H9 (cell line): Measurements from ENCODE around the gene TOM1L2. TPM values are rescaled to one million over a fixed set of nuclear protein-coding genes. Genes with fewer than 3 reads are reported as not detected.

Experiments used
- DNase-seq: peaks from one replicate; pipeline ENCODE4 v3.0.0-alpha.2; 2017
- H2AFZ ChIP-seq: one replicate; pipeline ENCODE4 v1.6.1; 2013; ENCODE audit warnings: mild to moderate bottlenecking, low read length, control low read depth, moderate library complexity
- H2AK5ac ChIP-seq: 2 replicates; pipeline ENCODE4 v1.6.1; 2013; ENCODE audit warnings: low read length, control low read depth, mixed read lengths; ENCODE audit not compliant: insufficient read length
- H2BK120ac ChIP-seq: one replicate; pipeline ENCODE4 v1.6.1; 2013; ENCODE audit warnings: low read depth, mild to moderate bottlenecking, low read length, control low read depth, inconsistent platforms; ENCODE audit not compliant: poor library complexity, severe bottlenecking
- H2BK12ac ChIP-seq: 2 replicates; pipeline ENCODE4 v1.6.1; 2013; ENCODE audit warnings: low read length, control low read depth, mixed read lengths, low read depth; ENCODE audit not compliant: insufficient read length
- H2BK15ac ChIP-seq: 2 replicates; pipeline ENCODE4 v1.6.1; 2013; ENCODE audit warnings: low read depth, low read length, control low read depth
- H2BK20ac ChIP-seq: one replicate; pipeline ENCODE4 v1.6.1; 2013; ENCODE audit warnings: low read depth, mild to moderate bottlenecking, low read length, control low read depth, inconsistent platforms; ENCODE audit not compliant: poor library complexity, severe bottlenecking
- H2BK5ac ChIP-seq: 2 replicates; pipeline ENCODE4 v1.6.1; 2013; ENCODE audit warnings: low read length, control low read depth, mixed read lengths; ENCODE audit not compliant: insufficient read length
- H3K14ac ChIP-seq: 2 replicates; pipeline ENCODE4 v1.6.1; 2013; ENCODE audit warnings: low read length, control low read depth; ENCODE audit not compliant: insufficient read depth
- H3K18ac ChIP-seq: 2 replicates; pipeline ENCODE4 v1.6.1; 2013; ENCODE audit warnings: low read depth, mild to moderate bottlenecking, mixed read lengths, low read length, control low read depth; ENCODE audit not compliant: insufficient read length
- H3K23ac ChIP-seq: 2 replicates; pipeline ENCODE4 v1.6.1; 2013; ENCODE audit warnings: low read length, control low read depth, mixed read lengths, low read depth; ENCODE audit not compliant: insufficient read length
- H3K23me2 ChIP-seq: 2 replicates; pipeline ENCODE4 v1.6.1; 2013; ENCODE audit warnings: low read depth, mild to moderate bottlenecking, mixed read lengths, low read length, control low read depth; ENCODE audit not compliant: insufficient read length, poor library complexity, severe bottlenecking
- H3K27ac ChIP-seq: 2 replicates; pipeline ENCODE4 v1.5.1; 2013; ENCODE audit warnings: low read length, control low read depth, mixed read lengths, low read depth; ENCODE audit not compliant: insufficient read length
- H3K27me3 ChIP-seq: 2 replicates; pipeline ENCODE4 v1.6.1; 2013; ENCODE audit warnings: low read length, control low read depth, inconsistent platforms; ENCODE audit not compliant: insufficient read depth
- H3K4ac ChIP-seq: 2 replicates; pipeline ENCODE4 v1.6.1; 2013; ENCODE audit warnings: low read depth, mild to moderate bottlenecking, control low read depth, inconsistent platforms, low read length, moderate library complexity
- H3K4me1 ChIP-seq: 2 replicates; pipeline ENCODE4 v1.6.1; 2013; ENCODE audit warnings: low read length, control low read depth, inconsistent platforms; ENCODE audit not compliant: insufficient read depth
- H3K4me2 ChIP-seq: 2 replicates; pipeline ENCODE4 v1.6.1; 2013; ENCODE audit warnings: low read length, control low read depth, mixed read lengths; ENCODE audit not compliant: insufficient read length, insufficient read depth
- H3K56ac ChIP-seq: 2 replicates; pipeline ENCODE4 v1.6.1; 2013; ENCODE audit warnings: low read depth, mild to moderate bottlenecking, mixed read lengths, low read length, control low read depth; ENCODE audit not compliant: insufficient read length
- H3K79me1 ChIP-seq: 2 replicates; pipeline ENCODE4 v1.6.1; 2013; ENCODE audit warnings: low read depth, mild to moderate bottlenecking, moderate library complexity, low read length, control low read depth, inconsistent platforms; ENCODE audit not compliant: insufficient read depth, poor library complexity, severe bottlenecking
- H3K79me2 ChIP-seq: 2 replicates; pipeline ENCODE4 v1.6.1; 2013; ENCODE audit warnings: low read length, control low read depth, inconsistent platforms; ENCODE audit not compliant: insufficient read depth
- H3K9ac ChIP-seq: 2 replicates; pipeline ENCODE4 v1.6.1; 2013; ENCODE audit warnings: low read length, control low read depth, mixed read lengths; ENCODE audit not compliant: insufficient read length; ENCODE audit errors: extremely low read depth
- H3K9me3 ChIP-seq: one replicate; pipeline ENCODE4 v1.6.1; 2013; ENCODE audit warnings: low read depth, low read length, inconsistent platforms; ENCODE audit not compliant: control insufficient read depth
- H3T11ph ChIP-seq: one replicate; pipeline ENCODE4 v1.6.1; 2013; ENCODE audit warnings: mild to moderate bottlenecking, low read length, control low read depth, inconsistent platforms
- H4K20me1 ChIP-seq: one replicate; pipeline ENCODE4 v1.6.1; 2013; ENCODE audit not compliant: control insufficient read depth, insufficient read length, insufficient read depth
- H4K5ac ChIP-seq: 2 replicates; pipeline ENCODE4 v1.6.1; 2013; ENCODE audit warnings: low read depth, mild to moderate bottlenecking, mixed read lengths, low read length, control low read depth; ENCODE audit not compliant: insufficient read length
- H4K8ac ChIP-seq: replicated peaks from 2 replicates; pipeline ENCODE4 v1.6.1; 2013; ENCODE audit warnings: low read length, control low read depth, mixed read lengths, low read depth; ENCODE audit not compliant: insufficient read length
- H4K91ac ChIP-seq: 2 replicates; pipeline ENCODE4 v1.6.1; 2013; ENCODE audit warnings: low read depth, mild to moderate bottlenecking, moderate library complexity, mixed read lengths, low read length, control low read depth; ENCODE audit not compliant: insufficient read length
- H3K27ac Mint-ChIP-seq, 3 experiments: 2 replicates in 2 of 3; 3 replicates in 1 of 3; pipeline ENCODE4 v1.8.0; 2020 to 2021; ENCODE audit warnings: mixed read lengths in 3 of 3, mild to moderate bottlenecking in 1 of 3, moderate library complexity in 1 of 3
- H3K27me3 Mint-ChIP-seq: 2 replicates; pipeline ENCODE4 v1.8.0; 2021; ENCODE audit warnings: low read depth, mild to moderate bottlenecking, moderate library complexity, mixed read lengths
- H3K36me3 Mint-ChIP-seq, 3 experiments: 2 replicates in 2 of 3; 3 replicates in 1 of 3; pipeline ENCODE4 v1.8.0; 2020 to 2021; ENCODE audit warnings: low read depth in 3 of 3, mixed read lengths in 3 of 3; ENCODE audit not compliant: insufficient read depth in 1 of 3
- H3K4me1 Mint-ChIP-seq, 2 experiments: 2 replicates each; pipeline ENCODE4 v1.8.0; 2020; ENCODE audit warnings: mixed read lengths in 2 of 2
- H3K4me3 Mint-ChIP-seq, 2 experiments: 2 replicates in 1 of 2; 3 replicates in 1 of 2; pipeline ENCODE4 v1.8.0; 2020 to 2021; ENCODE audit warnings: mild to moderate bottlenecking in 2 of 2, mixed read lengths in 2 of 2, moderate library complexity in 1 of 2
- H3K9me3 Mint-ChIP-seq, 2 experiments: 2 replicates in 1 of 2; 3 replicates in 1 of 2; pipeline ENCODE4 v1.8.0; 2020; ENCODE audit warnings: mild to moderate bottlenecking in 2 of 2, mixed read lengths in 2 of 2, moderate library complexity in 1 of 2
- CTCF ChIP-seq: fragments of 200-600 bp; sonication (generic); conservative IDR thresholded peaks from 3 replicates; pipeline ENCODE4 v1.8.0; 2021; ENCODE audit warnings: antibody characterized with exemption, mild to moderate bottlenecking
- WGBS: extraction: QIAGEN DNeasy Blood & Tissue Kit; methylation state at CpG from one replicate; pipeline ENCODE4 v1.1.7; 2013; ENCODE audit warnings: missing lambda C conversion rate, low lambda C conversion rate, mixed read lengths; ENCODE audit not compliant: insufficient read length; ENCODE audit errors: extremely low coverage; 5-methylcytosine and 5-hydroxymethylcytosine counted together
- long read RNA-seq: library from polyadenylated mRNA; unstranded; transcript quantifications from one replicate; pipeline ENCODE4 v2.0.0, GENCODE V29; 2020
- total RNA-seq: library from RNA; stranded (reverse); gene quantifications from 2 replicates; pipeline ENCODE4 v1.2.1, GENCODE V29; 2021

Gene TOM1L2
- 4.6 and 5.1 TPM in 2 replicates for total RNA-seq
- long read RNA-seq, full-length matches to known transcripts: 10 of 16 reads
- long read RNA-seq, partial matches to known transcripts: 0 of 16 reads
- long read RNA-seq, other reads (novel, unspliced or antisense): 6 of 16 reads

- DNase-seq: peak; percentile 100
- Histone ChIP-seq H2AK5ac (no peak within 1 kb of the TSS), H4K20me1 (no peaks in the 10 kb centered on the region), H3K4me2 (peak within 1 kb of the TSS; percentile 93), H2BK15ac (no peak within 1 kb of the TSS), H2BK20ac (no peak within 1 kb of the TSS), H3K23me2 (no peaks in the 10 kb centered on the region), H3K79me2 (no peaks in the 10 kb centered on the region), H3K56ac (no peak within 1 kb of the TSS), H3K27ac (no peak within 1 kb of the TSS), H3T11ph (no peak within 1 kb of the TSS), H4K5ac (no peak within 1 kb of the TSS), H2AFZ (no peak within 1 kb of the TSS), H3K79me1 (no peaks in the 10 kb centered on the region), H4K91ac (no peak within 1 kb of the TSS), H3K23ac (no peak within 1 kb of the TSS), H3K4ac (no peak within 1 kb of the TSS), H2BK5ac (no peak within 1 kb of the TSS), H3K18ac (no peak within 1 kb of the TSS), H3K4me1 (peaks cover 3% of the 10 kb centered on the region; the same call in 1 of the 2 replicates), H2BK120ac (no peak within 1 kb of the TSS), H4K8ac (no peak within 1 kb of the TSS), H3K27me3 (no peaks in the 10 kb centered on the region), H3K9ac (peak within 1 kb of the TSS; percentile 18), H2BK12ac (no peak within 1 kb of the TSS), H3K9me3 (no peaks in the 10 kb centered on the region), H3K14ac (peak within 1 kb of the TSS; percentile 14; the same call in 1 of the 2 replicates)
- Mint-ChIP-seq H3K4me3 (peak within 1 kb of the TSS; percentile 83 to 89), H3K4me1 (peaks cover 4 to 9% of the 10 kb centered on the region in 2 experiments; a peak in 3 of 4 replicates), H3K27me3 (no peaks in the 10 kb centered on the region; the same call in 1 of the 2 replicates), H3K27ac (peak within 1 kb of the TSS in 2 of 3 experiments; percentile 27 to 93; a peak in 3 of 7 replicates), H3K36me3 (no peaks in the 10 kb centered on the region), H3K9me3 (no peaks in the 10 kb centered on the region)
- no peak for TF ChIP-seq CTCF
- no CpG with 5 or more reads among the region's 59 CpGs for WGBS
Measured at GRCh38 chr17:17972126-17972951, at the start of gene TOM1L2, which contains the start of gene DRC3. TOM1L2 (minus strand) TSS chr17:17972400; CDS start chr17:17972313, 87 bp downstream. DRC3 (plus strand) TSS chr17:17972862; CDS start chr17:17977599, 4,737 bp downstream.
